Tibial nerve (tissue), 4 donors: ENCODE measurements around the gene KRT86. TPM values are rescaled to one million over a fixed set of nuclear protein-coding genes. Genes with fewer than 3 reads are reported as not detected.

Experiments used
- DNase-seq, 2 donors: peaks; one replicate each; pipeline ENCODE4 v3.0.0-alpha.2; 2019; ENCODE audit warnings: low spot score in 2 of 2
- H3K27ac ChIP-seq, 4 donors: fragments of 200-600 bp; sonication (generic) in 3 of 4; one replicate each; pipeline ENCODE4 v1.5.1; 2017 to 2019; ENCODE audit warnings: mild to moderate bottlenecking in 1 of 4
- H3K27me3 ChIP-seq, 2 donors: fragments of 200-600 bp; sonication (generic) in 1 of 2; one replicate each; pipeline versions ENCODE4 v1.5.1 to v1.6.0; 2017 to 2019
- H3K36me3 ChIP-seq, 3 donors: fragments of 200-600 bp; sonication (generic); one replicate each; pipeline ENCODE4 v1.5.1; 2018 to 2019
- H3K4me1 ChIP-seq, 4 donors: fragments of 200-600 bp; sonication (generic) in 3 of 4; one replicate each; pipeline ENCODE4 v1.5.1; 2017 to 2019
- H3K4me3 ChIP-seq, 4 donors: fragments of 200-600 bp; sonication (generic) in 3 of 4; one replicate each; pipeline ENCODE4 v1.5.1; 2017 to 2019; ENCODE audit warnings: mild to moderate bottlenecking in 1 of 4, moderate library complexity in 1 of 4
- H3K9me3 ChIP-seq, 4 donors: fragments of 200-600 bp; sonication (generic) in 3 of 4; one replicate each; pipeline ENCODE4 v1.5.1; 2017 to 2019
- CTCF ChIP-seq, 5 experiments: fragments of 200-600 bp in 3 of 5; fragments of 450-650 bp in 2 of 5; sonication (generic) in 3 of 5; IDR thresholded peaks; one replicate each; pipeline ENCODE4 v1.5.1; 2016 to 2019; ENCODE audit warnings: antibody characterized with exemption in 5 of 5, mild to moderate bottlenecking in 3 of 5, moderate library complexity in 2 of 5
- EP300 ChIP-seq, 2 donors: sonication (generic); formaldehyde crosslinking; IDR thresholded peaks; one replicate each; pipeline ENCODE4 v1.6.1; 2017; ENCODE audit warnings: antibody characterized with exemption in 2 of 2, mild to moderate bottlenecking in 1 of 2
- POLR2A ChIP-seq, 2 donors: fragments of 450-650 bp; IDR thresholded peaks; one replicate each; pipeline ENCODE4 v1.6.1; 2017; ENCODE audit warnings: antibody characterized with exemption in 2 of 2, mild to moderate bottlenecking in 2 of 2, moderate library complexity in 2 of 2
- WGBS, 2 donors: methylation state at CpG; one replicate each; pipeline ENCODE4 v1.1.5; 2018; 5-methylcytosine and 5-hydroxymethylcytosine counted together
- total RNA-seq, 4 donors: library from RNA; depleted of rRNA; stranded (reverse); fragments of >200 nt; gene quantifications; one replicate each; pipeline ENCODE4 v1.1.0, GENCODE V29; 2016

Gene KRT86
- total RNA-seq, 4 donors from 2014 or later = not detected

GRCh38 chr12:52337054-52337453 lies 62.6 kb downstream of the KRT86 start:
- Histone ChIP-seq H3K36me3 (no peaks in the 10 kb centered on the region), H3K27me3 (peaks cover 0 to 3% of the 10 kb centered on the region in 2 donors), H3K4me1 (no peaks in the 10 kb centered on the region), H3K27ac (no peak overlapping the region), H3K4me3 (no peak overlapping the region), H3K9me3 (peaks cover 0 to 24% (median 7%) of the 10 kb centered on the region in 4 donors)
- WGBS, 2 donors = 56 to 57% methylated on average over 1 of the region's 1 CpG
- DNase-seq = no peak
- TF ChIP-seq CTCF (IDR thresholded peaks at IDR 0.05) = no peak
- no peak for TF ChIP-seq POLR2A (IDR thresholded peaks at IDR 0.05)
- TF ChIP-seq EP300 (IDR thresholded peaks at IDR 0.05) = no peak

- Histone ChIP-seq H3K36me3 (no peaks in the 10 kb centered on the region), H3K4me3 (no peak overlapping the region), H3K27ac (no peak overlapping the region), H3K27me3 (peaks cover 0 to 3% of the 10 kb centered on the region in 2 donors), H3K9me3 (peaks cover 0 to 35% (median 8%) of the 10 kb centered on the region in 4 donors), H3K4me1 (no peaks in the 10 kb centered on the region)
- WGBS, 2 donors = 83 to 87% methylated on average over 10 of the region's 10 CpGs
- no peak for DNase-seq
- TF ChIP-seq POLR2A (IDR thresholded peaks at IDR 0.05) (no peak), EP300 (IDR thresholded peaks at IDR 0.05) (no peak), CTCF (IDR thresholded peaks at IDR 0.05) (no peak)
Observed at GRCh38 chr12:52338241-52338960, 64.0 kb downstream of the KRT86 start.

GRCh38 chr12:52341066-52341580 lies 66.7 kb downstream of the KRT86 start:
- no peak overlapping the region for H3K4me3 ChIP-seq
- H3K27ac ChIP-seq = no peak overlapping the region
- TF ChIP-seq POLR2A (IDR thresholded peaks at IDR 0.05) = no peak
- no peak for TF ChIP-seq CTCF (IDR thresholded peaks at IDR 0.05)
- TF ChIP-seq EP300 (IDR thresholded peaks at IDR 0.05) = no peak
- H3K36me3 ChIP-seq = no peaks in the 10 kb centered on the region
- peaks cover 0 to 7% of the 10 kb centered on the region in 2 donors for H3K27me3 ChIP-seq
- no peaks in the 10 kb centered on the region for H3K4me1 ChIP-seq
- WGBS, 2 donors = 88 to 89% methylated on average over 5 to 12 of the region's 14 CpGs
- peaks cover 0 to 34% (median 7%) of the 10 kb centered on the region in 4 donors for H3K9me3 ChIP-seq
- no peak for DNase-seq

- H3K27me3 ChIP-seq = peaks cover 0 to 7% of the 10 kb centered on the region in 2 donors
- no peak for DNase-seq
- WGBS, 2 donors = 71 to 85% methylated on average over 2 of the region's 2 CpGs
- H3K4me1 ChIP-seq = no peaks in the 10 kb centered on the region
- H3K9me3 ChIP-seq = peaks cover 0 to 20% (median 3%) of the 10 kb centered on the region in 4 donors
- H3K27ac ChIP-seq = no peak overlapping the region
- no peaks in the 10 kb centered on the region for H3K36me3 ChIP-seq
- TF ChIP-seq CTCF (IDR thresholded peaks at IDR 0.05) (no peak), EP300 (IDR thresholded peaks at IDR 0.05) (no peak)
- H3K4me3 ChIP-seq = no peak overlapping the region
Observed at GRCh38 chr12:52342781-52343490, 68.5 kb downstream of the KRT86 start.

GRCh38 chr12:52343550-52343949 lies 69.1 kb downstream of the KRT86 start:
- Histone ChIP-seq H3K27ac (no peak overlapping the region), H3K4me1 (no peaks in the 10 kb centered on the region), H3K36me3 (no peaks in the 10 kb centered on the region), H3K27me3 (peaks cover 0 to 7% of the 10 kb centered on the region in 2 donors), H3K9me3 (peaks cover 0 to 20% (median 3%) of the 10 kb centered on the region in 4 donors), H3K4me3 (no peak overlapping the region)
- DNase-seq = no peak
- WGBS, 2 donors = 85 to 92% methylated on average over 2 of the region's 2 CpGs
- TF ChIP-seq POLR2A (IDR thresholded peaks at IDR 0.05) = no peak
- TF ChIP-seq EP300 (IDR thresholded peaks at IDR 0.05) = no peak
- no peak for TF ChIP-seq CTCF (IDR thresholded peaks at IDR 0.05)
